ENCODE data around the gene MBNL1.

Gene MBNL1

DNA sequence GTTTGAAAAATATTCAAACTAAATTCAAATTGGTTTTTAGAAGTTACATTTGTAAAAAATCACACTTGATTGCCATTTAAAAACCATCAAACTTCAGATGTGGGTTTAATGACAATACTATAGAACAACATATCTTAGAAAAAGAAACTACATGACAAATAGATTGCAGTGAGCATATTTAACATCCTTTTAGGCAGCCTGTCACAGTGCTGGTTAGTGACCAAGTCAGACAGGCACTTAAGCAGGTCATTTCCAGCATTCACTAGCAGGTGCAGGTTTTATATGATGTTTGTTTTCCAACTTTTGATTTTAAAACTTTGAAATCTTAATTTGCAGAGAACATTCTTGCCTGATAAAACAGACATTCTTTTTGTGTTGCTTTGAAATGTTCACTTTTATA, 115.7 kb downstream of the MBNL1 start:
- Histone ChIP-seq H3K36me3 (ENCODE audit: control insufficient read depth, insufficient read depth, low read length) (no peaks in the 10 kb centered on the region; the same call in 1 of the 2 replicates), H3K27me3 (replicated peaks; ENCODE audit: control insufficient read depth, insufficient read depth, low read length) (no peaks in the 10 kb centered on the region), H3K4me3 (replicated peaks; ENCODE audit: low read depth, low read length) (no peak overlapping the region)
- no peak for TF ChIP-seq CTCF (IDR thresholded peaks at IDR 0.05; ENCODE audit: insufficient read depth, low read length, poor library complexity, severe bottlenecking)
- no peak for DNase-seq (ENCODE audit: extremely low read depth, insufficient read length)

- no peaks in the 10 kb centered on the region for H3K27me3 ChIP-seq (replicated peaks; ENCODE audit: control insufficient read depth, insufficient read depth, low read length)
- H3K36me3 ChIP-seq (ENCODE audit: control insufficient read depth, insufficient read depth, low read length): no peaks in the 10 kb centered on the region; the same call in 1 of the 2 replicates
- no peak overlapping the region for H3K4me3 ChIP-seq (replicated peaks; ENCODE audit: low read depth, low read length)
- no peak for TF ChIP-seq CTCF (IDR thresholded peaks at IDR 0.05; ENCODE audit: insufficient read depth, low read length, poor library complexity, severe bottlenecking)
- DNase-seq (ENCODE audit: extremely low read depth, insufficient read length): no peak
Observed at GRCh38 chr3:152385761-152386160, 117.0 kb downstream of the MBNL1 start.

DNA sequence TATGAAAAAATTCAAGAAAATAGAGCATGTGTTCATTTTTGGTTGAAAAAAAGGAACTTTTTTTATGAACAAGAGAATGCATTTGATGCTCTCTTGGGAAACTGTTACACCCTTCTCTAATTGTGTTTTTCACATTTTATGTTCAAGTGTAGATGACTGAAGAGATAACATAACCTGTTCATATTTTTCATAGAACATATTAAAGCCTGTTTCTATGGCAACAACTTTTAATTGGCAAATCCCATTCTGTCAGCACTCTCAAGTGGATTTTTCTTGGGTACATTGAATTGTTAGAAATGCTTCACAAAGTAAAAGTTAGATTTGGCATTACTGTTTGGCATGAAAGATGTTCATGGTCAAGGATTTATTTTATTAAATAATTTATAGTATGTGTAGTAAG, 117.5 kb downstream of the MBNL1 start:
- H3K4me3 ChIP-seq (replicated peaks; ENCODE audit: low read depth, low read length): no peak overlapping the region
- no peaks in the 10 kb centered on the region for H3K27me3 ChIP-seq (replicated peaks; ENCODE audit: control insufficient read depth, insufficient read depth, low read length)
- no peak for DNase-seq (ENCODE audit: extremely low read depth, insufficient read length)
- no peaks in the 10 kb centered on the region; the same call in 1 of the 2 replicates for H3K36me3 ChIP-seq (ENCODE audit: control insufficient read depth, insufficient read depth, low read length)
- no peak for TF ChIP-seq CTCF (IDR thresholded peaks at IDR 0.05; ENCODE audit: insufficient read depth, low read length, poor library complexity, severe bottlenecking)

DNA sequence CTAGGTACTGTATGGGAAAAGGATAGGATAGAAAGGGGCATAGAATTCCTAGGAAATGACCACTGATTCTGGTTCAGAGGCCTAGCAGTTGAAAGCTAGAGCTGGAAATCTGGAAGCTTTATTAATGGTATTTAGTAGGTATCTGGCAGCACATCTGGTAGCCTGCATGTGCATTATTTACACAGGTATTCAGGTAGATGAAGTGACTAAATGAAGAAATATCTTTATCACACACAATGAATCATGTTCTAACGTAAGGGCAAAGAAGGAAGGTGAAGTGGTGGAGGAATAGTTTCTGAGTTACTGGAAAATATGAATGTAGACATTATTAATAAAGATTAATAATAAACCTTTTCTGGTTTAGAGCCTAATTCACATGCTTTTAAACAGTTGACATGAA, 119.9 kb downstream of the MBNL1 start:
- Histone ChIP-seq H3K27me3 (replicated peaks; ENCODE audit: control insufficient read depth, insufficient read depth, low read length) (no peaks in the 10 kb centered on the region), H3K36me3 (ENCODE audit: control insufficient read depth, insufficient read depth, low read length) (no peaks in the 10 kb centered on the region; the same call in 1 of the 2 replicates), H3K4me3 (replicated peaks; ENCODE audit: low read depth, low read length) (no peak overlapping the region)
- no peak for DNase-seq (ENCODE audit: extremely low read depth, insufficient read length)
- TF ChIP-seq CTCF (IDR thresholded peaks at IDR 0.05; ENCODE audit: insufficient read depth, low read length, poor library complexity, severe bottlenecking): no peak

DNA sequence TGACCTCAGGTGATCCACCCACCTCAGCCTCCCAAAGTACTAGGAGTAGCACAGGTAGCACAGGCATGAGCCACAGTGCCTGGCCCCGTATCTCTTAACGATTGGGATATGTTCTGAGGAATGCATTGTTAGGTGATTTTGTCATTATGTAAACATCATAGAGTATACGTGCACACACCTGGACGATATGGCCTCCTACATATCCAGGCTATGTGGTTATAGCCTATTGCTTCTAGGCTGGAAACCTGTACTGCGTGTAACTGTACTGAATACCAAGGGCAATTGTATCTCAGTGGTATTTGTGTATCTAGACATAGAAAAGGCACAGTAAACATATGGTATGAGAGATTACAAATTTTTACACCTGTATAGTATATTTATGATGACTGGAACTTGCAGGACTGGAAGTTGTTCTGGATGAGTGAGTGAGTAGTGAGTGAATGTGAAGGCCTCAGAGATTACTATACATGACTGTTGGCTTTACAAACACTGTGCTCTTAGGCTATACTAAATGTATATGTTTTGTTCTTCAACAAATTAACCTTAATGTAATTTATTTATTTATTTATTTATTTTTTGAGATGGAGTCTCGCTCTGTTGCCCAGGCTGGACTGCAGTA, 120.7 kb downstream of the MBNL1 start:
- Histone ChIP-seq H3K4me3 (replicated peaks; ENCODE audit: low read depth, low read length) (no peak overlapping the region), H3K36me3 (ENCODE audit: control insufficient read depth, insufficient read depth, low read length) (no peaks in the 10 kb centered on the region; the same call in 1 of the 2 replicates), H3K27me3 (replicated peaks; ENCODE audit: control insufficient read depth, insufficient read depth, low read length) (no peaks in the 10 kb centered on the region)
- no peak for TF ChIP-seq CTCF (IDR thresholded peaks at IDR 0.05; ENCODE audit: insufficient read depth, low read length, poor library complexity, severe bottlenecking)
- no peak for DNase-seq (ENCODE audit: extremely low read depth, insufficient read length)

GRCh38 chr3:152390647-152391046, 121.9 kb downstream of the MBNL1 start:
- no peak overlapping the region for H3K4me3 ChIP-seq (replicated peaks; ENCODE audit: low read depth, low read length)
- no peaks in the 10 kb centered on the region for H3K27me3 ChIP-seq (replicated peaks; ENCODE audit: control insufficient read depth, insufficient read depth, low read length)
- no peak for DNase-seq (ENCODE audit: extremely low read depth, insufficient read length)
- TF ChIP-seq CTCF (IDR thresholded peaks at IDR 0.05; ENCODE audit: insufficient read depth, low read length, poor library complexity, severe bottlenecking): no peak
- no peaks in the 10 kb centered on the region; the same call in none of the 2 replicates for H3K36me3 ChIP-seq (ENCODE audit: control insufficient read depth, insufficient read depth, low read length)
